Measurements from ENCODE around the gene ATP9B. TPM values are rescaled to one million over a fixed set of nuclear protein-coding genes. Genes with fewer than 3 reads are reported as not detected.
A peak's percentile ranks its signal among the peaks of the same experiment; 100 is the strongest.

ATP9B gene, protein sequence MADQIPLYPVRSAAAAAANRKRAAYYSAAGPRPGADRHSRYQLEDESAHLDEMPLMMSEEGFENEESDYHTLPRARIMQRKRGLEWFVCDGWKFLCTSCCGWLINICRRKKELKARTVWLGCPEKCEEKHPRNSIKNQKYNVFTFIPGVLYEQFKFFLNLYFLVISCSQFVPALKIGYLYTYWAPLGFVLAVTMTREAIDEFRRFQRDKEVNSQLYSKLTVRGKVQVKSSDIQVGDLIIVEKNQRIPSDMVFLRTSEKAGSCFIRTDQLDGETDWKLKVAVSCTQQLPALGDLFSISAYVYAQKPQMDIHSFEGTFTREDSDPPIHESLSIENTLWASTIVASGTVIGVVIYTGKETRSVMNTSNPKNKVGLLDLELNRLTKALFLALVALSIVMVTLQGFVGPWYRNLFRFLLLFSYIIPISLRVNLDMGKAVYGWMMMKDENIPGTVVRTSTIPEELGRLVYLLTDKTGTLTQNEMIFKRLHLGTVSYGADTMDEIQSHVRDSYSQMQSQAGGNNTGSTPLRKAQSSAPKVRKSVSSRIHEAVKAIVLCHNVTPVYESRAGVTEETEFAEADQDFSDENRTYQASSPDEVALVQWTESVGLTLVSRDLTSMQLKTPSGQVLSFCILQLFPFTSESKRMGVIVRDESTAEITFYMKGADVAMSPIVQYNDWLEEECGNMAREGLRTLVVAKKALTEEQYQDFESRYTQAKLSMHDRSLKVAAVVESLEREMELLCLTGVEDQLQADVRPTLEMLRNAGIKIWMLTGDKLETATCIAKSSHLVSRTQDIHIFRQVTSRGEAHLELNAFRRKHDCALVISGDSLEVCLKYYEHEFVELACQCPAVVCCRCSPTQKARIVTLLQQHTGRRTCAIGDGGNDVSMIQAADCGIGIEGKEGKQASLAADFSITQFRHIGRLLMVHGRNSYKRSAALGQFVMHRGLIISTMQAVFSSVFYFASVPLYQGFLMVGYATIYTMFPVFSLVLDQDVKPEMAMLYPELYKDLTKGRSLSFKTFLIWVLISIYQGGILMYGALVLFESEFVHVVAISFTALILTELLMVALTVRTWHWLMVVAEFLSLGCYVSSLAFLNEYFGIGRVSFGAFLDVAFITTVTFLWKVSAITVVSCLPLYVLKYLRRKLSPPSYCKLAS
- total RNA-seq (2022) (24.6 and 25.6 TPM in 2 replicates), Bru-seq, nascent RNA (percentile 59 among the genes with signal in this experiment), BruChase-seq, experiment 1, labeled RNA remaining after a 6-hour chase (percentile 44 among the genes with signal in this experiment), BruChase-seq, experiment 2, labeled RNA remaining after a 2-hour chase (percentile 45 among the genes with signal in this experiment)
- long read RNA-seq, full-length matches to known transcripts, result 4 of 15 reads
- long read RNA-seq, partial matches to known transcripts, result 6 of 15 reads
- long read RNA-seq, other reads (novel, unspliced or antisense), result 5 of 15 reads

DNA sequence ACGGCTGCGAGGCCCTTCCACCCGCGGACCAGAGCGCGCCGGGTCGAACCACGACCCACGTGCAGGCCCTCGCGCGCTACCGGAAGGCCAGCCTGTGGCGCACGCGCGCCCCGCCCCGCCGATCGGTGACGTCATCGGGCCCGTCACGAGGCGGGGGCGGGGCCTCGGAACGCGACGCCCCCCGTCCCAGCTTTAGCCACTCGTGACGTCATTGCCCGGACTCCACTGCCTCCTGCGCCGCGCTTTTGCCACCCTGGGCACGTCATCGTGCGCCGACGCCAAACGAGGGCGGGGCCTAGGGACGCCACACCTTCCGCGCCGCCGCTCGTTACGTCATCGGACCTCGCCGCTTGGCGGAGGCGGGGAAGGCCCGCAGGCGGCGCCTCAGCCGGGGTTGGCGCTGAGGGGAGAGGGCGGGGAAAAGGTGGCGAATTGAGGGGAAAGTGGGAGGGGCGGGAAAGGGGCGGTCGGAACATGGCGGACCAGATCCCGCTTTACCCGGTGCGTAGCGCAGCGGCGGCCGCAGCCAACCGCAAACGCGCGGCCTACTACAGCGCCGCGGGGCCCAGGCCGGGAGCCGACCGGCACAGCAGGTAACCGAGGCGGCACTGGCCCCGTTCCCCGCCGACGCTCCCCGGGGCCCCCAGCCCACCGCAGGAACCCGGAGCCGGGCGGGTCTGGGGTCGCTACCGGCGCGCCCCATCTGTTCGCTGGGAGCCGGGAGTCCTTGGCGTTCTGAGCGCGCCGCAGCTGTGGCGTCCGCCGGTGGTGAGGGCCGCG, at the start of gene ATP9B:
Gene ATP9B (plus strand): TSS at position 458 of the 780 bp plus-strand sequence. CDS start 17 bp downstream, at position 475.
- Mint-ChIP-seq H3K27ac (ENCODE audit: unreplicated experiment) (peak within 1 kb of the TSS; percentile 81), H3K36me3 (ENCODE audit: insufficient read depth, unreplicated experiment) (peaks cover 29% of the 10 kb centered on the region), H3K4me1 (ENCODE audit: low read depth, unreplicated experiment) (no peaks in the 10 kb centered on the region), H3K9me3 (ENCODE audit: low read depth, unreplicated experiment) (peaks cover 22% of the 10 kb centered on the region), H3K27me3 (ENCODE audit: unreplicated experiment) (peaks cover 33% of the 10 kb centered on the region), H3K4me3 (ENCODE audit: low read depth, unreplicated experiment) (peak within 1 kb of the TSS; percentile 65)
- peak; percentile 91 for DNase-seq
- intact Hi-C loops (cut with micrococcal nuclease; ENCODE audit: unreplicated experiment), result loop anchor here (2.0 kb wide), 1 partner anchor 178 kb away; no protein-coding TSS in a partner anchor
- CTCF ChIA-PET, result no interaction called here
- BruUV-seq (replicated peaks), result no TSS peak
- TF ChIP-seq, protein P1, sequence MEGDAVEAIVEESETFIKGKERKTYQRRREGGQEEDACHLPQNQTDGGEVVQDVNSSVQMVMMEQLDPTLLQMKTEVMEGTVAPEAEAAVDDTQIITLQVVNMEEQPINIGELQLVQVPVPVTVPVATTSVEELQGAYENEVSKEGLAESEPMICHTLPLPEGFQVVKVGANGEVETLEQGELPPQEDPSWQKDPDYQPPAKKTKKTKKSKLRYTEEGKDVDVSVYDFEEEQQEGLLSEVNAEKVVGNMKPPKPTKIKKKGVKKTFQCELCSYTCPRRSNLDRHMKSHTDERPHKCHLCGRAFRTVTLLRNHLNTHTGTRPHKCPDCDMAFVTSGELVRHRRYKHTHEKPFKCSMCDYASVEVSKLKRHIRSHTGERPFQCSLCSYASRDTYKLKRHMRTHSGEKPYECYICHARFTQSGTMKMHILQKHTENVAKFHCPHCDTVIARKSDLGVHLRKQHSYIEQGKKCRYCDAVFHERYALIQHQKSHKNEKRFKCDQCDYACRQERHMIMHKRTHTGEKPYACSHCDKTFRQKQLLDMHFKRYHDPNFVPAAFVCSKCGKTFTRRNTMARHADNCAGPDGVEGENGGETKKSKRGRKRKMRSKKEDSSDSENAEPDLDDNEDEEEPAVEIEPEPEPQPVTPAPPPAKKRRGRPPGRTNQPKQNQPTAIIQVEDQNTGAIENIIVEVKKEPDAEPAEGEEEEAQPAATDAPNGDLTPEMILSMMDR (IDR thresholded peaks at IDR 0.05; ENCODE audit: unreplicated experiment), result no peak

DNA sequence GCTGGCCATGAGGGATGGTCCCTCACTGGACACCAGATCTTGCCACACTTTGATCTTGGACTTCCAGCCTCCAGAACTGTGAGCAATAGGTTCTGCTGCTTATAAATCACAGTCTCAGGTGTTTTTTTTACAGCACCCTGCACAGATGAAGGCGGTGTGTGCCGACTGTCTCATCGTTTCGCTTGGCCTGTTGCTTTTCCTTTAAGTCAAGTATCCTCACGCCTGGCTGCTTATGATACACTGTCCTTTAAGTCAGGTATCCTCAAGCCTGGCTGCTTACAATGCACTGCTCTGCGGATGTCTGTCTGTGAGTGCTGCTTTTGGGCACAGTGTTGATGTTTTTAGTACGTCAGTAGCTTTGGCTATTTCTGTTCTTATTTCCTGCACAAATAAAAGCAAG, 49.3 kb upstream of the ATP9B start:
- Mint-ChIP-seq H3K27me3 (ENCODE audit: unreplicated experiment) (peaks cover 29% of the 10 kb centered on the region), H3K27ac (ENCODE audit: unreplicated experiment) (no peak overlapping the region), H3K4me1 (ENCODE audit: low read depth, unreplicated experiment) (no peaks in the 10 kb centered on the region), H3K36me3 (ENCODE audit: insufficient read depth, unreplicated experiment) (no peaks in the 10 kb centered on the region), H3K4me3 (ENCODE audit: low read depth, unreplicated experiment) (no peak overlapping the region), H3K9me3 (ENCODE audit: low read depth, unreplicated experiment) (no peaks in the 10 kb centered on the region)
- intact Hi-C loops (cut with micrococcal nuclease; ENCODE audit: unreplicated experiment), result no loop called here
- no TSS peak for BruUV-seq (replicated peaks)
- CTCF ChIA-PET, result no interaction called here
- no peak for DNase-seq
- TF ChIP-seq, protein P1 (IDR thresholded peaks at IDR 0.05; ENCODE audit: unreplicated experiment), result no peak

DNA sequence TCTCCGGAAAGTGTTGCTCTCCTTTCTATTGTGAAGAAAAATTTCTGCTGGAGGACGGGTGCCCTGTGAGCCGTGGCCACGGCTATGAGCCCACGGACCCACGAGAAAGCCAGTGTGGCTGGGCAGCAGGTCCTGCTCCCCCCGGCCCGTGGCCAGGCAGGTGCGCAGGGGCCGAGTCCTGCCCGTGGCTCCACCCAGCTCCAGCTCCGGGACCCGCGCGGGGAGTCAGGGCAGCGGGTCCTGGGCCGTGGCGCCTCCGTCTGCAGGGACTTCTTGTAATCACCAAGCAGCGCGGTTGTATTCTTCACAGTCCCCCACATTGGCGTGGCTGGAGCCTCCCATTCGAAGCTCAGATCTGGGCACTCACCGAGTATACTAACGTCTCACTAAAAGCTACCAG, 46.6 kb upstream of the ATP9B start:
- no peak for DNase-seq
- CTCF ChIA-PET, result no interaction called here
- TF ChIP-seq, protein P1 (IDR thresholded peaks at IDR 0.05; ENCODE audit: unreplicated experiment), result no peak
- Mint-ChIP-seq H3K9me3 (ENCODE audit: low read depth, unreplicated experiment) (peaks cover under 1% of the 10 kb centered on the region), H3K27ac (ENCODE audit: unreplicated experiment) (no peak overlapping the region), H3K36me3 (ENCODE audit: insufficient read depth, unreplicated experiment) (no peaks in the 10 kb centered on the region), H3K4me1 (ENCODE audit: low read depth, unreplicated experiment) (no peaks in the 10 kb centered on the region), H3K27me3 (ENCODE audit: unreplicated experiment) (peaks cover 13% of the 10 kb centered on the region), H3K4me3 (ENCODE audit: low read depth, unreplicated experiment) (no peak overlapping the region)
- intact Hi-C loops (cut with micrococcal nuclease; ENCODE audit: unreplicated experiment), result no loop called here
- no TSS peak for BruUV-seq (replicated peaks)
